HUES6 (cell line): Measurements from ENCODE around the gene BCL2.

ENCODE experiments used
- H3K27ac ChIP-seq: 2 replicates; pipeline ENCODE4 v1.7.0; 2013; ENCODE audit warnings: low read depth, mild to moderate bottlenecking, low read length, inconsistent platforms
- H3K27me3 ChIP-seq: 2 replicates; pipeline ENCODE4 v1.6.1; 2013; ENCODE audit warnings: low read length; ENCODE audit not compliant: control insufficient read depth, insufficient read depth
- H3K36me3 ChIP-seq: 2 replicates; pipeline ENCODE4 v1.6.1; 2013; ENCODE audit warnings: low read length; ENCODE audit not compliant: control insufficient read depth, insufficient read depth
- H3K4me1 ChIP-seq: 2 replicates; pipeline ENCODE4 v1.6.1; 2013; ENCODE audit warnings: low read length; ENCODE audit not compliant: control insufficient read depth, insufficient read depth
- H3K4me3 ChIP-seq: 2 replicates; pipeline ENCODE4 v1.5.1; 2013; ENCODE audit warnings: low read depth, low read length
- H3K9ac ChIP-seq: one replicate; pipeline ENCODE4 v1.6.1; 2013; ENCODE audit warnings: mild to moderate bottlenecking, low read length
- H3K9me3 ChIP-seq: 2 replicates; pipeline ENCODE4 v1.6.1; 2013; ENCODE audit warnings: low read depth, low read length; ENCODE audit not compliant: control insufficient read depth, insufficient read depth

The BCL2 gene

DNA sequence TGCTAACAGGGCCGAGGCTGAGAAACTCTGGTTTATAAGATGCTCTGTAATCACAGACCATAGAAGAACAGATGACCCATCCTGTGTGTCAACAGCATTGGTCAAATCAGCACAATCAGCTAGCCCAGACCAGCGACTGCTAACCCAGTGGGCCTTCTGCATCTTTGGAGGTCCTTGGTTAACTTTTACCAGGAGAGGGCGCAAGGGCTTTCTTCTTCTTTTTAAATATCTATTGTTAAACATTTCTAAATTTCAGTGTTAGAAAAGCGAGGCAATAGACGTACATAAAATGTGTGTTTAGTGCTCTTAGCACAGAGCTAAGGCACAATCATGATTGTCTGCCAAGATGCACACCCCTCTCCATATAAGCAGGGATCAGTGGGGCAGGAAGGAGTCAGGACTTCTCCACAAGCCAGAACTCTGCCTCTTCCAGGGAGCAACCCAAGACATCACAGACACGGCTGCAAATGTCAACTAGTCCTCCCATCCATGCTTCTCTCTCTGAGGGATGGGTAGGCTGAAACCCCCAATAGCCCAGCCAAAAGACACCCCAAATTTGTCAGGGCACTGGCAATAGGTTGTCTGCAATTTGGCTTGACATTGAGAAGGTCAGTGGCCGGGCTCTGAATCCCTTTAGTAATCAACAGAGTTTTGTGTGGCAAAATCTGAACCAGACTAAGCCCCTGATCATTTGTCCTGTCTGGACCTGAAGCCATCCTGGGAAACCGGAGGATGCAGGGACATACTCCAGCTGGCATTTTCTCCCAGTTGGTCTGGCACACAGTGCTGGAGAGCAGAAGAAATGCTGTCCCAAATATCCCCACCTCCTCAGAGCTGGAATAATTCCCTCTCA is 188.2 kb downstream of the BCL2 start:
- Histone ChIP-seq H3K27ac (no peak overlapping the region), H3K36me3 (no peaks in the 10 kb centered on the region), H3K4me1 (peaks cover 3% of the 10 kb centered on the region; the same call in 1 of the 2 replicates), H3K9ac (no peak overlapping the region), H3K9me3 (no peaks in the 10 kb centered on the region), H3K27me3 (no peaks in the 10 kb centered on the region), H3K4me3 (no peak overlapping the region)

DNA sequence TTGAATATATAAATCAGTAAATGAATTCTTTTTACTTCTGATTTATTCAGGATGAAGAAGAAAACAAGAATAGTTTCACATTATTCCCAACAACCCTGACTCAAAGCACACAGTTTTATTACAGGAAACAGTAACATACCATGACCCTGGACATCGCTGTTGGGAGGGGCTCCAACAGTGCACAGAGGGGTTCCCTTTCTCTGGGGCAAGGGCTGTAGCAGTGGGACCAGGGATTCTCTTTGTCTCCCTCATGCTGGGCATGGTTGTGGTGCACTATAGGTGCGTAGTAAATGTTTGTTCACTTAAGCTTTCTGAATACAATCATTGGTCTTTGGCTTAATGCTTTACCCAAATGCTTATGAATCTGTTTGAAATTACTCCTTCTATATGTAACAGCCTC is 189.4 kb downstream of the BCL2 start:
- H3K9me3 ChIP-seq, result no peaks in the 10 kb centered on the region
- peaks cover 3% of the 10 kb centered on the region; the same call in 1 of the 2 replicates for H3K4me1 ChIP-seq
- no peaks in the 10 kb centered on the region for H3K36me3 ChIP-seq
- no peaks in the 10 kb centered on the region for H3K27me3 ChIP-seq
- H3K4me3 ChIP-seq, result no peak overlapping the region
- no peak overlapping the region for H3K9ac ChIP-seq
- no peak overlapping the region for H3K27ac ChIP-seq

DNA sequence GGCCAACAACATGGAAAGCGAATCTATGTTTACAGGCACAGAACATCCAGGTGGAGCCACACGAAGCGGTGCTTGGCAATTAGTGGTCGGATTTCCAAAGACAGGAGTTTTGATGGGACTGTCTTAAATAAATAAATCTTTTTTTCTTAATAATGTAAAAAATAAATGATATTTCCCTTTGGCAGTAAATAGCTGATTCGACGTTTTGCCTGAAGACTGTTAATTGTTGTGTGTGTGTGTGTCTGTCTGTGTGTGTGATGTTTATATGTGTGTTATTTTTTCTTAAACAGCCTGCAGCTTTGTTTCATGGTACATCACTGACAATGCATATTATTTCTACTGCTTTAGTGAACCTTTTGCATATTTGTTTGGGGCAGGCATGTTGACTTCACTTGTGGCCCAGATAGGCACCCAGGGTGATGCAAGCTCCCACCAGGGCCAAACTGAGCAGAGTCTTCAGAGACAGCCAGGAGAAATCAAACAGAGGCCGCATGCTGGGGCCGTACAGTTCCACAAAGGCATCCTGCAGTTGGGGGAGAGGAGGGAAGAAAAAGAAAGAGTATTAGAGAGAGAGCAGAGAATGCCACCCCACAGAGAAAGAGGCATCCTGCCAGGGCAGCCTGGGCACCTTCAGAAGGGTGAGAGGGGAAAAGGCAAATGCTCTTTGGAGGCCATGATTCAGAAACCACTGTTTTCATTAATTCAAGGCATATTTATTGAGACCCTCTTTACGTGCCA is 191.2 kb downstream of the BCL2 start:
- no peaks in the 10 kb centered on the region for H3K9me3 ChIP-seq
- H3K4me3 ChIP-seq, result no peak overlapping the region
- no peak overlapping the region for H3K9ac ChIP-seq
- no peaks in the 10 kb centered on the region for H3K36me3 ChIP-seq
- no peak overlapping the region for H3K27ac ChIP-seq
- H3K4me1 ChIP-seq, result peaks cover 3% of the 10 kb centered on the region; the same call in 1 of the 2 replicates
- no peaks in the 10 kb centered on the region for H3K27me3 ChIP-seq

DNA sequence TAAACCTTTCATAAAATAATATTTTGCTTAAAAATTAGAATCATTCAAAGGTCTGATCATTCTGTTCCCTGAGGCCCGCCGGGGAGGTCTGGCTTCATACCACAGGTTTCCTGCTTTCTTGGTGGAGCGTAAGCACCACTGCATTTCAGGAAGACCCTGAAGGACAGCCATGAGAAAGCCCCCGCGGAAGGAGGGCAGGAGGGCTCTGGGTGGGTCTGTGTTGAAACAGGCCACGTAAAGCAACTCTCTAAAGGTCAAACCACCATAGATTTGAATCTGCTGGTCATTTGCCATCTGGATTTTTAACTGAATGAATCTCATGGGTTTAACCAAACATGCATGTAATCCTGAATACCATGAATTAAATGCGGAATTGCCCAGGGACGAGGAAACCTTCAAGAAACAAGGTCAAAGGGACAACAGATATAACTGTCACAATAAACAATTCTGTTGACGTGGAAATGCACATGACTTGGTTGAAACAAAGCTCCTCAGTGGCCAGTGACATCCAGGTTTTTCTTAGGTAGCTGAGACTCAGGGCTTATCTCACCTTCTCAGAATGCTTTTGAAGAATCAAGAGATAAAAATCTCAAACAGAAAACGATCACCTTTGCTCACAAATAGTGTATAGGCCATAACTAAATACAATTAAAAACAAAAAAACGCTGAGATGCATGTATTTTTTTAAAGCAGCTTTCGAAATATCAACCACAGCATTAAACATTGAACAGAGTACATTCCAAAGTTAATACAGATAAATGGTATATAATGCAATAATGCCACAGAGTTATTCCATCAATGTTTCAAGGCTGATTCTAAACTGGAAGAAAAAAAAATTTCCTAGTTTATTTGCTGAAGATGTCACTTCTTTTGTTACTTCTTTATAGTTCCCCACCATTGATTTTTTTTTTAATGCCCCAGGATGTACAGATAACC is 193.2 kb downstream of the BCL2 start:
- H3K27ac ChIP-seq, result no peak overlapping the region
- H3K4me3 ChIP-seq, result no peak overlapping the region
- H3K9me3 ChIP-seq, result no peaks in the 10 kb centered on the region
- no peaks in the 10 kb centered on the region for H3K36me3 ChIP-seq
- peaks cover 3% of the 10 kb centered on the region; the same call in 1 of the 2 replicates for H3K4me1 ChIP-seq
- H3K27me3 ChIP-seq, result no peaks in the 10 kb centered on the region
- no peak overlapping the region for H3K9ac ChIP-seq

DNA sequence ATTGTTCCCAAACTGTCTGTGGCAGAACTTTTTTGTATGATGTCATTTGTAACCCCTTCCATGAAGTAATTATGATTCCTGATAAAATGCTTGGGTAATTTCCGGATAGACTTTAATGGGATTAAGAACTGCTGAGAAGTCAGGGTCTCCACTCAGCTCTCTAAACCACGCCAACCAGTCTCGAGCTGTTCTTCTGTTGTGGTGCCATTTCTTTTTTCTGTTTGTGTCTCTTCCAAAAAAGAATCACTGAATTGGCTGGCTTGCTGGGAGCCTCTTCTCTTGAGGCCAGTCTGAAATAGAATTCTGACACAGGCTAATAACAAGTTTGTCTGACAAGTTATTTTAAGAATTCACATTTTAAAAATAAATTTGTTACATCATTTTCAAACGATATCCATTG is 198.9 kb downstream of the BCL2 start:
- Histone ChIP-seq H3K9ac (no peak overlapping the region), H3K36me3 (no peaks in the 10 kb centered on the region), H3K4me1 (no peaks in the 10 kb centered on the region), H3K27ac (no peak overlapping the region), H3K9me3 (no peaks in the 10 kb centered on the region), H3K4me3 (no peak overlapping the region), H3K27me3 (no peaks in the 10 kb centered on the region)

DNA sequence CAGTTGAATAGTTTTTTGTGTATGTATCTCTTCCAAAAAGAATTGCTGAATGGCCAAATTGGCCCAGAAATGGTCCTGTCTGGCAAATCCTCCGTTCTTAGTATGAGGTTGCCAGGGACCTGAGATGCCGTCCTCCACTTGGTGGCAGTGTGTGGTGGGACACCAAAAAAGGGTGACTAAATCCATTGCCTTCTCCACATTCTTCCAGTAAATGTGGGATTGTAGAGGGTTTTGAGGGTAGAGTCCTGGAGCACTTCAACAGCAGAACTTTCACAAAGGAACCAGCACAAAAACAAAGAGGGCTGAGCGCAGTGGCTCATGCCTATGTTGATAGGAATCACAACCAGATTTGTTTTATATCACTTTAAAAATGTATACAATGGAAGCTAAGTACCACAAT is 199.9 kb downstream of the BCL2 start:
- Histone ChIP-seq H3K4me1 (no peaks in the 10 kb centered on the region), H3K27ac (no peak overlapping the region), H3K9me3 (no peaks in the 10 kb centered on the region), H3K9ac (no peak overlapping the region), H3K36me3 (no peaks in the 10 kb centered on the region), H3K27me3 (no peaks in the 10 kb centered on the region), H3K4me3 (no peak overlapping the region)

DNA sequence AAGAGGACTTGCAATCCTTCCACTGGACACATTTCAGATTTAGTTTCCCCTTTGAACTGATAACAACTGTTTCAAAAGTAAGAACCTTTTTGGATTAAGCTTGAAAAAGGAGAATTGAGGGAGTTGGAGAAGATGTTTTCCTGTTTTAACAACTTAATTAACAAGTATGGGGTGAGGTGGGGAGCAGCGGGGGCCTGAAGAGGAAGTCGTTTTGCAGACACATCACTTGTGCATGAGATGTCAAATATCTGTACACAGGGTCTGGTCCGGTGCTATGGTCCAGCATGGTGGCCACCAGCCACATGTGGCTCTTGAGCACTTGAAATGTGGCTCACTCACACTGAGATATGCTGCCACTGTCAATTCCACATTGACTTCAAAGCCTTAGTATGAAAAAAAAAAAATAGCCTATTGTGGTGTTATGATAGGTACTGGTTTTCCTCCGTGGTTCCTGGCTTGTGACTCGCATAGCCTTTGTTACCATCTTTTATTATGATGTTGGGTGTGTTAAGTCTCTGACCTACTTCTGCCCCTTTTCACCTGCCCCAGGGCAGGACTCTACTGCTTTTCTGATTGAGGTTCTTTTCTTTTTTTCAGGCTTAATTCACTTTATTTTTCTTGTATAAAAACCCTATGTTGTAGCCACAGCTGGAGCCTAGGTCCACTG is 205.5 kb downstream of the BCL2 start:
- H3K27me3 ChIP-seq, result no peaks in the 10 kb centered on the region
- no peaks in the 10 kb centered on the region for H3K9me3 ChIP-seq
- H3K9ac ChIP-seq, result no peak overlapping the region
- no peaks in the 10 kb centered on the region for H3K36me3 ChIP-seq
- H3K4me3 ChIP-seq, result no peak overlapping the region
- H3K4me1 ChIP-seq, result no peaks in the 10 kb centered on the region
- H3K27ac ChIP-seq, result no peak overlapping the region

DNA sequence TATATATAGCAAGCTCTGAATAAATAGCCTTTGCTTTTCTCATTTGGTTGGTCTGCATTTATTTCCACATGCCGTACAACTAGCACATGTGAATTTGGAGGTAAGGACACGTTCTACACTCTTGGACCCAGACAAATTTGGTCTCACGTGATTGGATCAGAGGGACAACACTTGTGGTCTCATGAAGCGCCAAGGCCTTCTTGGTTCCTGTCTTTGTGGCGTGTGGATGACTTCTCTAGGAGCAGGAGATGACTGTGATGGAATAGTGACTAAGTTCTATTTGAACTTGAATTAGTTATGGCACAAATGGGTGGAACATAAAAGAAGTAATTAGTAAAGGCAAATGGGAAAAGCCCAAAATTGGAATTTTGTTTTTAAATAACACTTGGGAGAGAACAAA is 206.9 kb downstream of the BCL2 start:
- Histone ChIP-seq H3K4me3 (no peak overlapping the region), H3K9ac (no peak overlapping the region), H3K27me3 (no peaks in the 10 kb centered on the region), H3K9me3 (no peaks in the 10 kb centered on the region), H3K4me1 (no peaks in the 10 kb centered on the region), H3K36me3 (no peaks in the 10 kb centered on the region), H3K27ac (no peak overlapping the region)

DNA sequence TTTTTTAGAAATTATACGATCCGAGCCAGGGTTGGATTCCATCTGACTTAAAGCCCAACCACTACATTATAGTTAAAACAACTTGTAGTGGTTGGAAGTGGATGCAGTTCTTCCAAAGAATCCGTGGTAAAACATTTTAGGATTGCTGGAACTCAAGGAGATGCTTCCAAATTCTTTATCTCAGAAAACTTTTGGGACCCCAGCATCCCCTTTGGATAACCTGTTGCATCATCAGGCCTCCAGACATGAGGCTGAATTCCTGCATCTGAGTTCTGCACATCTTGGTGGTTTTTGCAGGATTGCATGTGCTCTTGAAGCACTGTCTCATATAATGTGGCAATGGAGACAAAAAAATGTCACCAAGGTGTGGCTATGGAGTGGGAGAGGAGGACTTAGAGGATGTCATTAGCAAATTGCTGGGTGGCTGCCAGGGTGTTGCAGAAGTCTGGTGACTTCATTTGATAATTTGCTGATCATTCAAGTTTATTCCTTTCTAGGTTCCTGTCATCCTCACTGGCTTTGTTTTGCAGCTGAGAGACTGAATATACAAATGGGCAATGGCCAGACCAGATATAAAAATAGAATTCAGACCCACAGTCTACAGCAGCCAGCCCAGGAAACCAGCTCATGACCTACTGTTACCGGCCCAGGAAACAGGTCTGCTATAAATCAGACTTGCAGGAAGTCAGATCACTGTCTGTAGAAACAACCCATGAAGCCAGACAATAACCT is 207.7 kb downstream of the BCL2 start:
- Histone ChIP-seq H3K27ac (no peak overlapping the region), H3K4me3 (no peak overlapping the region), H3K4me1 (no peaks in the 10 kb centered on the region), H3K36me3 (no peaks in the 10 kb centered on the region), H3K9me3 (no peaks in the 10 kb centered on the region), H3K9ac (no peak overlapping the region), H3K27me3 (no peaks in the 10 kb centered on the region)

DNA sequence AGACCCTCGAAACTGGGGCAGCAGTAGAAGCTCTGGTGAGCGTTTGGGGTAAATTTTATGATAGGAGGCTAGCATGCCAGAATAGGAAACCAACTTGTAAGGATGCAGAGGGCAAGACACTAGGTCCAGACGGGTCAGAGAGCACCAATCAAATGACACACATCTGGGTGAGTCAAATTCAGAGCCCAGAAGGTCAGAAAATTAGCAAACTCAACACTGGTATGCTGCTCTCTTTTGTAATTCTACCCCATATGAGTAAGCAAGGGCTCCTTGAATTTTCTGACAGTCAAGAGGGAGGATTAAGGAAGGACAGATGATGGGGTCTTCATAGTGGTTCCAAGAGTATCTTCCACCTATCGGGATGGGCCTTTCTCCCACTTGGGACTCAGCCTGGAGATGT is 209.8 kb downstream of the BCL2 start:
- Histone ChIP-seq H3K9ac (no peak overlapping the region), H3K4me1 (no peaks in the 10 kb centered on the region), H3K27ac (no peak overlapping the region), H3K9me3 (no peaks in the 10 kb centered on the region), H3K4me3 (no peak overlapping the region), H3K27me3 (no peaks in the 10 kb centered on the region), H3K36me3 (no peaks in the 10 kb centered on the region)
